Peyer's patch (tissue), 4 donors: ENCODE data around the gene GDAP2. TPM values are rescaled to one million over a fixed set of nuclear protein-coding genes. Genes with fewer than 3 reads are reported as not detected.

ENCODE experiments used
- DNase-seq, 3 donors: peaks; one replicate each; pipeline ENCODE4 v3.0.0-alpha.2; 2017 to 2019
- H3K27ac ChIP-seq, 4 donors: fragments of 200-600 bp; sonication (generic); one replicate each; pipeline ENCODE4 v1.5.1; 2016 to 2019
- H3K27me3 ChIP-seq, 2 donors: fragments of 200-600 bp; sonication (generic); one replicate each; pipeline ENCODE4 v1.5.1; 2019
- H3K36me3 ChIP-seq, 3 donors: fragments of 200-600 bp; sonication (generic); one replicate each; pipeline ENCODE4 v1.5.1; 2016 to 2019
- H3K4me1 ChIP-seq, 4 donors: fragments of 200-600 bp; sonication (generic); one replicate each; pipeline ENCODE4 v1.5.1; 2016 to 2019
- H3K4me3 ChIP-seq, 4 donors: fragments of 200-600 bp; sonication (generic); 1 replicate in 3 of 4; 2 replicates in 1 of 4; pipeline ENCODE4 v1.5.1; 2016 to 2019; ENCODE audit warnings: mild to moderate bottlenecking in 1 of 4
- H3K9me3 ChIP-seq, 4 donors: fragments of 200-600 bp; sonication (generic); one replicate each; pipeline ENCODE4 v1.5.1; 2016 to 2019; ENCODE audit warnings: mild to moderate bottlenecking in 1 of 4
- POLR2A ChIP-seq, 2 donors: fragments of 450-650 bp; IDR thresholded peaks; one replicate each; pipeline ENCODE4 v1.5.1; 2017; ENCODE audit warnings: antibody characterized with exemption in 2 of 2, mild to moderate bottlenecking in 2 of 2, moderate library complexity in 2 of 2
- total RNA-seq, 4 donors: library from RNA; depleted of rRNA; stranded (reverse); fragments of >200 nt; gene quantifications; one replicate each; pipeline ENCODE4 v1.1.0, GENCODE V29; 2016
- TF ChIP-seq, protein P1 (sequence below), 6 experiments: fragments of 450-650 bp in 4 of 6; fragments of 200-600 bp in 2 of 6; sonication (generic) in 1 of 6; IDR thresholded peaks; one replicate each; pipeline ENCODE4 v1.5.1; 2017 to 2019; ENCODE audit warnings: antibody characterized with exemption in 6 of 6, mild to moderate bottlenecking in 3 of 6, moderate library complexity in 1 of 6

The GDAP2 gene
- total RNA-seq, 4 donors from 2014 or later, result 33.0 to 62.2 (median 46.2) TPM

- no peaks in the 10 kb centered on the region for H3K4me1 ChIP-seq
- H3K9me3 ChIP-seq, result no peaks in the 10 kb centered on the region
- no peak overlapping the region for H3K27ac ChIP-seq
- H3K4me3 ChIP-seq, result no peak overlapping the region
- no peaks in the 10 kb centered on the region for H3K36me3 ChIP-seq
- TF ChIP-seq, protein P1, sequence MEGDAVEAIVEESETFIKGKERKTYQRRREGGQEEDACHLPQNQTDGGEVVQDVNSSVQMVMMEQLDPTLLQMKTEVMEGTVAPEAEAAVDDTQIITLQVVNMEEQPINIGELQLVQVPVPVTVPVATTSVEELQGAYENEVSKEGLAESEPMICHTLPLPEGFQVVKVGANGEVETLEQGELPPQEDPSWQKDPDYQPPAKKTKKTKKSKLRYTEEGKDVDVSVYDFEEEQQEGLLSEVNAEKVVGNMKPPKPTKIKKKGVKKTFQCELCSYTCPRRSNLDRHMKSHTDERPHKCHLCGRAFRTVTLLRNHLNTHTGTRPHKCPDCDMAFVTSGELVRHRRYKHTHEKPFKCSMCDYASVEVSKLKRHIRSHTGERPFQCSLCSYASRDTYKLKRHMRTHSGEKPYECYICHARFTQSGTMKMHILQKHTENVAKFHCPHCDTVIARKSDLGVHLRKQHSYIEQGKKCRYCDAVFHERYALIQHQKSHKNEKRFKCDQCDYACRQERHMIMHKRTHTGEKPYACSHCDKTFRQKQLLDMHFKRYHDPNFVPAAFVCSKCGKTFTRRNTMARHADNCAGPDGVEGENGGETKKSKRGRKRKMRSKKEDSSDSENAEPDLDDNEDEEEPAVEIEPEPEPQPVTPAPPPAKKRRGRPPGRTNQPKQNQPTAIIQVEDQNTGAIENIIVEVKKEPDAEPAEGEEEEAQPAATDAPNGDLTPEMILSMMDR (IDR thresholded peaks at IDR 0.05), result no peak
- TF ChIP-seq POLR2A (IDR thresholded peaks at IDR 0.05), result no peak
- no peak for DNase-seq
- H3K27me3 ChIP-seq, result no peaks in the 10 kb centered on the region
Measured at GRCh38 chr1:117967477-117967876, 38.1 kb upstream of the GDAP2 start.

DNA sequence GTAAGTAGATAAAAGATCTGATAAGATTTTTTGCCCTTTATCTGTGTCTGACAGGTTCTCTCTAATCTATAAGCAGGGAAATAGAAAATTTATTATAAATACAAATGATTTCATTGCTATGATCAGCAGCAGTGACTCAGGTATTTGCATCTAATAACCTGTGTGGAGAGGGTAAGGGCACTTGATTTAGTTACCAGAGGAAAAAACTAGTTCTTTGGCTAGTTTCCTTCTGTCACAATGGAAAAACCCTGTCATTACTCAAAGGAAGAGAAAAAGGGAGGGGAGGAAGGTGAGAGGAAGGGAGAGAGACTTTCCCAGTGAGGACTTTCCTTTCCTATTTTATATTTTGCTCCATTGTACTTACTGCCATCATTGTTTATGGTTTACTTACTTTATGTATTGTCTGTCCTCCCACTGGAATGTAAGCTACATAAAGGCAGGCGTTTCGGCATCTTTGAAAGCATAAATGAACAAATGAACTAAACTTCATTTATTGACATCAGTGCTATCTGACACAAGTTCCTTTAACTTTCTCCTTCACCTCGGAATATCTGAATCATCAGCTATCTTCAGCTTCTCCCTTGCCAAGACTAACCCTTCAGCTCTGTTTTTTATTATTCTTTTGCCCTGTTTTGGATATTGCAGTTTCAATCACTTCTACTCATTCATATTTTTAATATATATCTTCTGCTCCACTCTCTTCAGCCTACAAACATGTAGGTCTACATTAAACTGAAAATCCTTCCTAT is 35.0 kb upstream of the GDAP2 start:
- H3K27ac ChIP-seq, result no peak overlapping the region
- no peak for TF ChIP-seq POLR2A (IDR thresholded peaks at IDR 0.05)
- TF ChIP-seq, protein P1 (IDR thresholded peaks at IDR 0.05), result no peak
- H3K36me3 ChIP-seq, result peaks cover 0 to 1% (median 0%) of the 10 kb centered on the region in 3 donors
- no peak overlapping the region for H3K4me3 ChIP-seq
- H3K4me1 ChIP-seq, result no peaks in the 10 kb centered on the region
- H3K27me3 ChIP-seq, result no peaks in the 10 kb centered on the region
- H3K9me3 ChIP-seq, result no peaks in the 10 kb centered on the region
- no peak for DNase-seq

GRCh38 chr1:117959364-117959763 is 29.9 kb upstream of the GDAP2 start:
- no peak for DNase-seq
- TF ChIP-seq, protein P1 (IDR thresholded peaks at IDR 0.05), result no peak
- TF ChIP-seq POLR2A (IDR thresholded peaks at IDR 0.05), result no peak
- Histone ChIP-seq H3K4me3 (no peak overlapping the region), H3K27ac (no peak overlapping the region), H3K4me1 (no peaks in the 10 kb centered on the region), H3K36me3 (peaks cover 0 to 34% (median 0%) of the 10 kb centered on the region in 3 donors), H3K9me3 (no peaks in the 10 kb centered on the region), H3K27me3 (no peaks in the 10 kb centered on the region)

GRCh38 chr1:117952386-117952785 is 23.0 kb upstream of the GDAP2 start:
- TF ChIP-seq, protein P1 (IDR thresholded peaks at IDR 0.05), result no peak
- TF ChIP-seq POLR2A (IDR thresholded peaks at IDR 0.05), result no peak
- H3K4me3 ChIP-seq, result no peak overlapping the region
- peaks cover 0 to 77% (median 0%) of the 10 kb centered on the region in 3 donors for H3K36me3 ChIP-seq
- H3K9me3 ChIP-seq, result no peaks in the 10 kb centered on the region
- no peaks in the 10 kb centered on the region for H3K27me3 ChIP-seq
- H3K4me1 ChIP-seq, result no peaks in the 10 kb centered on the region
- DNase-seq, result no peak
- no peak overlapping the region for H3K27ac ChIP-seq

DNA sequence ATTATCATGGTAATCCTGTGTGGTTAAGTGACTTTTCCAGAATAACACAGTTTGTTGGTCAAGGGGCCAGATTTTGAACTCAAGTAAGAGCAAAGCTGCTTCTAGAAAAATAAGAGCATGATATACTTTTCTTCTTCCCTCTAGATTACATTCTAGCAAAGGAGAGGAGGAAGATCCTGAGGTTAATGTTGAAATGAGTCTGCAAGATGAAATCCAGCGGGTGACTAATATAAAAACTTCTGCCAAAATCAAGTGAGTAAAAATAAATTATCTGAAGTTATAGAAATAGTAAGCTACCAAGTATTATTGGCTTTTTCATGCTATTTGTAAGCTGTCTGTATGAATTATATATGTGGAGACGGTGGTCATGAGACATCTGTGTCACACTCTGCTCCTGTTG is 12.9 kb upstream of the GDAP2 start:
- TF ChIP-seq POLR2A (IDR thresholded peaks at IDR 0.05), result no peak
- TF ChIP-seq, protein P1 (IDR thresholded peaks at IDR 0.05), result no peak
- peaks cover 0 to 88% (median 0%) of the 10 kb centered on the region in 3 donors for H3K36me3 ChIP-seq
- H3K4me1 ChIP-seq, result no peaks in the 10 kb centered on the region
- no peak for DNase-seq
- H3K27me3 ChIP-seq, result no peaks in the 10 kb centered on the region
- H3K4me3 ChIP-seq, result no peak overlapping the region
- no peak overlapping the region for H3K27ac ChIP-seq
- no peaks in the 10 kb centered on the region for H3K9me3 ChIP-seq
